H7 (cell line): ENCODE results near the gene CRLF1. TPM values are rescaled to one million over a fixed set of nuclear protein-coding genes. Genes with fewer than 3 reads are reported as not detected.
A peak's percentile ranks its signal among the peaks of the same experiment; 100 is the strongest.

ENCODE experiments used
- DNase-seq: peaks from one replicate; pipeline ENCODE4 v3.0.0; 2012
- H3K27me3 ChIP-seq: 2 replicates; pipeline ENCODE4 v1.6.0; 2011; ENCODE audit warnings: mild to moderate bottlenecking, low read length; ENCODE audit not compliant: control insufficient read depth, insufficient read depth
- H3K36me3 ChIP-seq: replicated peaks from 2 replicates; pipeline ENCODE4 v1.5.1; 2011; ENCODE audit warnings: low read length; ENCODE audit not compliant: control insufficient read depth, insufficient read depth
- H3K4me3 ChIP-seq: 2 replicates; pipeline ENCODE4 v1.5.1; 2011; ENCODE audit warnings: low read depth, mild to moderate bottlenecking, control low read depth, low read length, moderate library complexity; ENCODE audit not compliant: insufficient read depth
- total RNA-seq: library from RNA; depleted of rRNA; stranded (reverse); fragments of >200 nt; shearing (Covaris generic); gene quantifications from 2 replicates; pipeline ENCODE4 v1.2.3, GENCODE V29; 2014

CRLF1 gene
- total RNA-seq, 1 experiment from 2014 or later: 52.8 TPM

GRCh38 chr19:18580311-18580710 is 26.3 kb downstream of the CRLF1 start:
- DNase-seq: no peak
- Histone ChIP-seq H3K36me3 (peaks cover 9% of the 10 kb centered on the region), H3K4me3 (no peak overlapping the region), H3K27me3 (no peaks in the 10 kb centered on the region)

DNA sequence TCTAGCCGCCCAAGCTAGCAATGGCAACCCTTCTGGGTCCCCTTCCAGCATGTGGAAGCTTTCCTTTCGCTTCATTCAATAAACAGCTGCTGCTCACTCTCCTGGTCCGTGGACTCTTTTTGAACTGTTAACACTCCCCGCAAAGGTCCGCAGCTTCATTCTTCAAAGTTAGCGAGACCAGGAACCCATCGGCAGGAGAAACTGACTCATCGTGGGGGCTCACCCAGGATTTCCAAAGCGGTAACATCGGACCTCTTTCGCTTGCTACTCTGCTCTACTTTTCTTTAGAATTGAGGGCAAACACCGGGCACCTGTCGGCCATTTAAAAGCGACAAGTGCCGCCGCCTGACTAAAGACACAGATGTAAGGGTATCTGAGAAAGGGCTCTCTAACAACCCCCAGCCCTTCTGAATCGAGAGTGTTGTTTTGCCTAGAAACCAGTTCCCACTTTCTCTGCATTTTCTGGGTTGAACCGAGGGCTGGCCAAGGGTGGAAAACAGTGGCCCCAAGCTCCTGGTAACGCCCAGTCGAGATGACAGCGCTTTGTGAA is 29.2 kb downstream of the CRLF1 start:
- H3K36me3 ChIP-seq: peaks cover 29% of the 10 kb centered on the region
- no peak for DNase-seq
- no peaks in the 10 kb centered on the region for H3K27me3 ChIP-seq
- H3K4me3 ChIP-seq: no peak overlapping the region

DNA sequence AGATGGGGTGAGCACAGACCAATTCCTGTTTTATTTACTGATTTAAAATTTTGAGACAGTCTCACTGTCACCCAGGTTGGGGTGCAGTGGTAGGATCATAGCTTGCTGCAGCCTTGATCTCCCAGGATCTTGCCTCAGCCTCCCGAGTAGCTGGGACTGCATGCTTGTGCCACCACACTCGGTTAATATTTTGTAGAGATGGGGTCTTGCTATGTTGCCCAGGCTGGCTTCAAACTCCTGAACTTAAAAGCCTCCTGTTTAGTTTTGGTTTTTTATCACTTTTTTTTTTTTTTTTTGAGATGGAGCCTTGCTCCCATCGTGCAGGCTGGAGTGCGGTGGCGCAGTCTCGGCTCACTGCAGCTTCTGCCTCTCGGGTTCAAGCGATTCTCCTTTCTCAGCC is 30.2 kb downstream of the CRLF1 start:
- H3K36me3 ChIP-seq: peaks cover 29% of the 10 kb centered on the region
- no peak overlapping the region for H3K4me3 ChIP-seq
- H3K27me3 ChIP-seq: no peaks in the 10 kb centered on the region
- DNase-seq: no peak

GRCh38 chr19:18574691-18575291 is 31.8 kb downstream of the CRLF1 start:
- Histone ChIP-seq H3K27me3 (no peaks in the 10 kb centered on the region), H3K36me3 (peaks cover 29% of the 10 kb centered on the region), H3K4me3 (no peak overlapping the region)
- no peak for DNase-seq

DNA sequence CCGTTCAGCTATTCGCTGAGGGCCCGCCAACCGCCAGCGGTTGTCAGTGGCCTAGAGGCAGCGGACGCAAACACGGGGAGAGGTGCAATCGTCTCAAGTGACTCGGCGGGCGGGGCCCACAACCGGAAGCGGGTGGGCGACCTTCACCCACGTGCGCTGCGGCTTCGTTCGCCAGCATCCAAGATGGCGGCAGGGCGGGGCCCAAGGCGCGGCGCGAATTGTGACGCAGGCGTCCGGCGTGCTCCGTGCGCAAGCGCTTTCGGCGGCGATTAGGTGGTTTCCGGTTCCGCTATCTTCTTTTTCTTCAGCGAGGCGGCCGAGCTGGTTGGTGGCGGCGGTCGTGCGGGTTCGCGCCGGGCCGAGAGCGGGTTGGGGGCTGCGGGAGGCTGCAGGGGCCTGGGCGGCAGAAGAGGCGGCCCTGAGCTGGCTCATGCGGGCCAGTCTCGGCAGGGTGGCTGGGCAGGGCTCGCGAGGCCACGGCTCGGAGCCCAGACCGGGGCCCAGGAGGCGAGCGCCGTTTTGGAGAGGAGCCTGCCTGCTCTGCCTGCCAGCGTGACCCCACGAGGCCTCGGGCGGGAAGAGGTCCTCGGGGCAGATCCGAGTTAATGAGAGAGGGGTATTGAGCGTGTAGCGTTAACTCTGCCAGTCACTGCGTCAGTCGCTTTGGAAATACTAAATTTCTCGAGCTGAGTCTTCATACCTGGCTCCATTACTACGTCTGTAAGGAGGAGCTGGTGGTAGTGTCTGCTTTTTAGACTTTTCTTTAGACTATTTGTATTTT is 34.8 kb downstream of the CRLF1 start, which contains the start of gene UBA52:
Gene UBA52 (plus strand): TSS at position 294 of the 781 bp plus-strand sequence. CDS start 1,444 bp downstream, outside the sequence.
- peak; percentile 98 for DNase-seq
- Histone ChIP-seq H3K36me3 (peaks cover 46% of the 10 kb centered on the region), H3K4me3 (peak within 1 kb of the TSS; percentile 81)

GRCh38 chr19:18568367-18568766 is 38.2 kb downstream of the CRLF1 start:
- H3K4me3 ChIP-seq: no peak overlapping the region
- H3K36me3 ChIP-seq: peaks cover 36% of the 10 kb centered on the region
- DNase-seq: no peak
- H3K27me3 ChIP-seq: no peaks in the 10 kb centered on the region

More for the DNA sequence above, 34.8 kb downstream of the CRLF1 start, which contains the start of gene UBA52:
- no peaks in the 10 kb centered on the region for H3K27me3 ChIP-seq

GRCh38 chr19:18566953-18567352 is 39.6 kb downstream of the CRLF1 start:
- no peak overlapping the region for H3K4me3 ChIP-seq
- peaks cover 34% of the 10 kb centered on the region for H3K36me3 ChIP-seq
- DNase-seq: no peak
- H3K27me3 ChIP-seq: no peaks in the 10 kb centered on the region

DNA sequence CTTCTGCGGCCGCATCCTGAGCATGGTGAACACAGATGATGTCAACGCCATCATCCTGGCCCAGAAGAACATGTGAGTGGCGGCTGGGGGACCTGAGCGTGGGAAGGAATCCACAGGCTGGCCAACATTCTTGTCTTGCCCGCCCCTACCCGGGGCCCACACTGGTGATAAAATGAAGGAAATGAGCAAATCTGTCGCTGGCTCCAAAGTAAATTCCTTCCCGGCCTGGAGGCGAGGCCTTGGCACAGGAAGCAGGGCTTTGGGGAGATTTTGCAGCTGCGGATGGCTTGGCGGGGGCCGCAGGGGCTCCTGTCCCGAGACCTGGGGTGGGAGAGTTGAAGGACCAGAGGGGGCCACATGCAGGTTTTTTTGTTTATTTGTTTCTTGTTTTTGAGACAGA is 44.5 kb downstream of the CRLF1 start:
- H3K27me3 ChIP-seq: no peaks in the 10 kb centered on the region
- H3K4me3 ChIP-seq: no peak overlapping the region
- H3K36me3 ChIP-seq: peaks cover 23% of the 10 kb centered on the region
- DNase-seq: no peak

GRCh38 chr19:18559685-18560084 is 46.9 kb downstream of the CRLF1 start:
- DNase-seq: no peak
- H3K36me3 ChIP-seq: peaks cover 13% of the 10 kb centered on the region
- no peaks in the 10 kb centered on the region for H3K27me3 ChIP-seq
- no peak overlapping the region for H3K4me3 ChIP-seq

- Histone ChIP-seq H3K27me3 (no peaks in the 10 kb centered on the region), H3K36me3 (peaks cover 8% of the 10 kb centered on the region), H3K4me3 (peak overlapping the region; percentile 90)
- DNase-seq: peak; percentile 43
Observed at GRCh38 chr19:18558604-18559003, 48.0 kb downstream of the CRLF1 start.

DNA sequence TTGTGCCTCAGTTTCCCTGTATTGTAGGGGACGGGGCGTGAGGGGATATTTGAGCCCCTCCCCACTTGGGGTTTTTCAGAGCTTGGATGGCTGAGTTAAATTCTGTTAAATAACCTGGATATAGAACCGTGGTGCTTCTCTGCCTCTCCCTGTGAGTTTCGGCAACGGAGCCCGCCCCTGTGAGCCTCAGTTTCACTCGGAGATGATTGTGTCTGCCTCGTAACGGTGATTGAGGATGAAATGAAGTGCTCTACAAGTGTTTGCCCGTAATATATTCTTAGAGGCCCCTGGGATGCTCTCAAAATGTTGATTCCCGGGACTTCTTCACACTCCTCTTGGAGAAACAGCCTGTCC is 48.4 kb downstream of the CRLF1 start:
- no peak for DNase-seq
- Histone ChIP-seq H3K27me3 (no peaks in the 10 kb centered on the region), H3K36me3 (peaks cover 7% of the 10 kb centered on the region), H3K4me3 (peak overlapping the region; percentile 90)

DNA sequence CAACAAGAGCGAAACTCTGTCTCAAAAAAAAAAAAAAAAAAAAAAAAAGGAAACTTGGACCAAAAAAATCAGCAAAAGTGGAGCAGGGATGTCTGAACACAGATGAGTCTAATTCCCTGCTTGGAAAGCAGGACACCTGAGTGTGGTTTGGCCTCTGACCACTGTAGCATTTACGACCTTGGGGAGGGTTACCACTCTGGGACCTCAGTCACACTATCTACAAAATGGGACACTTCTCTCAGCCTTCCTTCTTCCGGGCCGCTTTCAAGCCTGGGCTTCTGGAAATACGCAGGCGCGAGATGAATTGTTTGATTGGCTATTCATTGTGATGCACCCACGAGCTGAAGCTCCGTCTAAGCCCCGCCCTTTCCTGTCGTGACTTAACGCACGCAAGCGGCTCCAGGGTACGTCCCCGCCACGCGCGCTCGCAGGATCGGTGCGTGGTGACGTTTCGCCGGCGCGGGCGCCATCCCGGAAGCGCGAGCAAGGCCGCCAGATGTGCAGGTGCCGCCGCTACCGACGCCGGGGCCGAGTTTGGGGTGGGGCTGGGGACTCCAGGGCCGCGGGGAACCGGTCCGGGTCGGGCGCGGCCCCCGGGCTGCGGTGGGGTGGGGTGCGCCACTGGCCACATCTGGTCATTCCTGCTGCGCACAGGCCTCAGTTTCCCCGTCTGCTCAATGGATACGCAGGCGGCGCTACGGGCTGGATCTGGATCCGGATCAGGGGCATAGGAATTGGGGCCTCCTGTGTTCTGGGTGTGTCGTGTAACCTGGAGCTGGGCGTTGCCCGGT is 49.0 kb downstream of the CRLF1 start, which contains the start of gene KXD1:
Gene KXD1 (plus strand): TSS at position 460 of the 791 bp plus-strand sequence. CDS start 4,187 bp downstream, outside the sequence.
- Histone ChIP-seq H3K27me3 (no peaks in the 10 kb centered on the region), H3K4me3 (peak within 1 kb of the TSS; percentile 90), H3K36me3 (peaks cover 4% of the 10 kb centered on the region)
- DNase-seq: peak; percentile 96

- DNase-seq: no peak
- Histone ChIP-seq H3K4me3 (no peak overlapping the region), H3K27me3 (no peaks in the 10 kb centered on the region), H3K36me3 (no peaks in the 10 kb centered on the region)
Observed at GRCh38 chr19:18551631-18552030, 55.0 kb downstream of the CRLF1 start.

DNA sequence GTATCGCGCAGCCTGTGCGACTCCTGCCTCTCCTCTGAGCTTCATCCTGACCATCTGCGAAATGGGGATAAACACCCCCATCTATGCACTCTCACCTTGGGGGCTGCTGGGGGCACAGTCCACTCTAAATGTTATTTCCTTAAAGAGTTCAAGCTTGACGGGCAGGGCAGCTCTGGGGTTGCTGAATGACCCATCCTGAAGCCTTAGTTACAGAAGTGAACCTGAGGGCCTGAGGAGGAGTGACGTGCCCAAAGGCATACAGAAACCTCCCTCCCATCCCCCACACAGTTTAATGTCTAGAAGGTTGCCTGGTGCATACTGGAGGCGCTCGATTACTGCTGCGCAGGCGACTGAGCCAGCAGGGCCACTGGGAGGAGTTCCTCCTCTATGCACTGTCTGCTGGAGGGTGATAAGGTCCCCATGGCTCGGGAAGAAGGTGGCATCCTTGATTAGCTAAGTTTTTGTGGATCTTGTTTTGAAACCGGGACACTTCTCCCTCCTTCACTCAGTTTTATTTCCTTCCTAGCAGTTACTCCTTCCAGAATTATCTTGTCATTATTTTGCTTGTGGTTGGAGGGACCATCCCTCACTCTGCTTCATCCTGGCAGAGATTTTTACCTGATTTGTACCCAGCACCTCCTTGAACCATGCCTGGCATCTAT is 62.7 kb downstream of the CRLF1 start:
- peak; percentile 81 for DNase-seq
- H3K36me3 ChIP-seq: peaks cover 14% of the 10 kb centered on the region

More for the DNA sequence above, 62.7 kb downstream of the CRLF1 start:
- Histone ChIP-seq H3K27me3 (no peaks in the 10 kb centered on the region), H3K4me3 (peak overlapping the region; percentile 58)
